ENCODE results near the gene SH3GLB1. TPM values are rescaled to one million over a fixed set of nuclear protein-coding genes. Genes with fewer than 3 reads are reported as not detected.

The SH3GLB1 gene
- 32.0 to 42.4 TPM (median 40.3 TPM) in 5 replicates for total RNA-seq (2022; extraction: Qiagen RNA extraction)

DNA sequence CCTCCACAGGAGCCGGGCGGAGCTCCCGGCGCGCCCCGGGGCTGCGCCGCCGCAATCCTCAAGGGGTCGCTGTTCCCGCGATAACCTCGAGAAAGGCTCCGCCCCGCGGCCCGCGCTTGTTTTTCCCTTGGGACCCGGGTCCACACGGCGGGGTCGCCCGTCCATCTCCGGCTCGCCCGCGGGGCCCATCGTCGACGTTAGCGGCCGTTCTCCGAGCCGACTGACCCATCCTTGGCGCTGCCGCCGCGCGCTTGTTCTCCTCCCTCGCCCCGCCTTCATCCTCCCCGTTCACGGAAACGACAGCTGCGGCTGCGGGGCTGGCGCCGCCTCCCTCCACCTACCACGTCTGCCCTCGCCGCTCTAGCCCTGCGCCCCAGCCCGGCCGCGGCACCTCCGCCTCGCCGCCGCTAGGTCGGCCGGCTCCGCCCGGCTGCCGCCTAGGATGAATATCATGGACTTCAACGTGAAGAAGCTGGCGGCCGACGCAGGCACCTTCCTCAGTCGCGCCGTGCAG is at the start of gene SH3GLB1:
Gene SH3GLB1 (plus strand): TSS at position 119 of the 514 bp plus-strand sequence. CDS start 324 bp downstream, at position 443.

Other genes starting within 250 kb of the SH3GLB1 start
- 0.04 TPM in 1 of 5 replicates, not detected in the others for gene CLCA1, start 235.6 kb upstream of the SH3GLB1 start, total RNA-seq (2022; extraction: Qiagen RNA extraction)
- gene CLCA4, start 157.5 kb upstream of the SH3GLB1 start, total RNA-seq (2022; extraction: Qiagen RNA extraction), result not detected in 5 replicates
- 125 to 173 TPM (median 141 TPM) in 5 replicates for gene SELENOF, start 209.6 kb downstream of the SH3GLB1 start, total RNA-seq (2022; extraction: Qiagen RNA extraction)
- gene HS2ST1, start 210.1 kb downstream of the SH3GLB1 start, total RNA-seq (2022; extraction: Qiagen RNA extraction), result 9.5 to 16.1 TPM (median 12.7 TPM) in 5 replicates